Hepatocyte (in vitro differentiated cells): ENCODE results near the gene CLBA1. TPM values are rescaled to one million over a fixed set of nuclear protein-coding genes. Genes with fewer than 3 reads are reported as not detected.

ENCODE experiments used
- DNase-seq: peaks from one replicate; pipeline ENCODE4 v3.0.0-alpha.2; 2016; ENCODE audit warnings: low spot score
- H2AFZ ChIP-seq: fragments of 200-600 bp; sonication (generic); 2 replicates; pipeline ENCODE4 v1.6.0; 2016; ENCODE audit warnings: antibody characterized with exemption, mild to moderate bottlenecking
- H3K27ac ChIP-seq: fragments of 200-600 bp; sonication (generic); 2 replicates; pipeline ENCODE4 v1.5.1; 2016; ENCODE audit warnings: mild to moderate bottlenecking
- H3K27me3 ChIP-seq: fragments of 200-600 bp; sonication (generic); 2 replicates; pipeline ENCODE4 v1.6.1; 2016
- H3K36me3 ChIP-seq: fragments of 200-600 bp; sonication (generic); replicated peaks from 2 replicates; pipeline ENCODE4 v1.5.1; 2016; ENCODE audit warnings: low read depth; ENCODE audit not compliant: insufficient read depth
- H3K4me1 ChIP-seq: fragments of 200-600 bp; sonication (generic); 2 replicates; pipeline ENCODE4 v1.5.1; 2016; ENCODE audit warnings: mild to moderate bottlenecking, moderate library complexity; ENCODE audit not compliant: insufficient read depth
- H3K4me2 ChIP-seq: fragments of 200-600 bp; sonication (generic); 2 replicates; pipeline ENCODE4 v1.6.0; 2016
- H3K4me3 ChIP-seq: fragments of 200-600 bp; sonication (generic); 2 replicates; pipeline ENCODE4 v1.5.1; 2016; ENCODE audit warnings: mild to moderate bottlenecking
- H3K79me2 ChIP-seq: fragments of 200-600 bp; sonication (generic); 2 replicates; pipeline ENCODE4 v1.6.0; 2017; ENCODE audit warnings: mild to moderate bottlenecking
- H3K9me2 ChIP-seq: fragments of 200-600 bp; sonication (generic); replicated peaks from 2 replicates; pipeline ENCODE4 v1.6.0; 2017; ENCODE audit warnings: mild to moderate bottlenecking; ENCODE audit not compliant: insufficient read depth
- H3K9me3 ChIP-seq: fragments of 200-600 bp; sonication (generic); 2 replicates; pipeline ENCODE4 v1.5.1; 2016; ENCODE audit warnings: low read depth, mild to moderate bottlenecking
- H4K20me1 ChIP-seq: fragments of 200-600 bp; sonication (generic); 2 replicates; pipeline ENCODE4 v1.6.0; 2016; ENCODE audit warnings: mild to moderate bottlenecking; ENCODE audit not compliant: insufficient read depth, poor library complexity, severe bottlenecking
- EZH2 ChIP-seq: fragments of 200-600 bp; sonication (generic); IDR thresholded peaks from 2 replicates; pipeline ENCODE4 v1.6.1; 2016; ENCODE audit warnings: antibody characterized with exemption, mild to moderate bottlenecking, borderline replicate concordance
- EZH2phosphoT487 ChIP-seq: fragments of 200-600 bp; sonication (generic); IDR thresholded peaks from one replicate; pipeline ENCODE4 v1.6.1; 2018; ENCODE audit warnings: antibody characterized with exemption, mild to moderate bottlenecking, low read depth, moderate library complexity; ENCODE audit not compliant: unreplicated experiment, severe bottlenecking
- WGBS: methylation state at CpG from one replicate; pipeline ENCODE4 v1.1.6; 2016; ENCODE audit warnings: low lambda C conversion rate; ENCODE audit errors: missing lambda C conversion rate; 5-methylcytosine and 5-hydroxymethylcytosine counted together
- polyA plus RNA-seq: library from polyadenylated mRNA; unstranded; fragments of >200 nt; fragmentation: Nextera tagmentation; extraction: Ambion mirVana; gene quantifications from 2 replicates; pipeline ENCODE4 v1.2.1, GENCODE V29; 2016
- total RNA-seq: library from RNA; depleted of rRNA; stranded (reverse); fragments of >200 nt; gene quantifications from 2 replicates; pipeline ENCODE4 v1.2.3, GENCODE V29; 2014
- TF ChIP-seq, protein P1 (sequence below): fragments of 200-600 bp; sonication (generic); IDR thresholded peaks from 2 replicates; pipeline ENCODE4 v1.5.1; 2016; ENCODE audit warnings: antibody characterized with exemption, mild to moderate bottlenecking; ENCODE audit not compliant: poor library complexity

Gene CLBA1
- total and polyA plus RNA-seq, 2 experiments from 2014 or later, result 6.4 to 9.3 TPM

DNA sequence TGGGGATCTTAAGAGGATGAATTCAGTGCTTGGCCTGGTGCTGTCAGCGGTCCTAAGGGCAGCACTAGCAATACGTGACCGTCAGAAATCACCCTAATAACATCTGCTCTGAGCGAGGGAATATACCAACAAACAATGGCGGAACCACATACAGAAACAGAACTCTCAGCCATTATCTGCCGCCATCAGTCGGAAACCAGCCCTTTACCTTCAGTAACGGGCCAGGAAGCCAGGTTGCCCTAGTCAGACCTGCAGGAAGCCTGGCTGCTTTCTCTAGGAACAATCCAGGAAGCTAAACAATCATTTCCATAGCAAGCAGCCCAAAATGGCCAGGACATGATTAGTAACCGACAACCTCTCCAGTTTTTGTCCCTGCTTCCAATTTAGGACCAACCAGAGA lies 29.7 kb downstream of the CLBA1 start:
- 80% methylated on average over 9 of the region's 9 CpGs for WGBS
- no peaks in the 10 kb centered on the region for H3K27me3 ChIP-seq
- no peak for DNase-seq
- peaks cover 100% of the 10 kb centered on the region for H3K79me2 ChIP-seq
- no peaks in the 10 kb centered on the region for H3K9me3 ChIP-seq
- H3K27ac ChIP-seq, result no peak overlapping the region
- H3K4me2 ChIP-seq, result no peak overlapping the region
- no peak overlapping the region for H3K4me3 ChIP-seq
- H3K9me2 ChIP-seq, result no peaks in the 10 kb centered on the region
- no peaks in the 10 kb centered on the region for H3K36me3 ChIP-seq
- H2AFZ ChIP-seq, result no peak overlapping the region
- peaks cover 16% of the 10 kb centered on the region for H3K4me1 ChIP-seq
- H4K20me1 ChIP-seq, result peaks cover 15% of the 10 kb centered on the region
- TF ChIP-seq EZH2phosphoT487 (no peak), EZH2 (no peak)
- TF ChIP-seq, protein P1, sequence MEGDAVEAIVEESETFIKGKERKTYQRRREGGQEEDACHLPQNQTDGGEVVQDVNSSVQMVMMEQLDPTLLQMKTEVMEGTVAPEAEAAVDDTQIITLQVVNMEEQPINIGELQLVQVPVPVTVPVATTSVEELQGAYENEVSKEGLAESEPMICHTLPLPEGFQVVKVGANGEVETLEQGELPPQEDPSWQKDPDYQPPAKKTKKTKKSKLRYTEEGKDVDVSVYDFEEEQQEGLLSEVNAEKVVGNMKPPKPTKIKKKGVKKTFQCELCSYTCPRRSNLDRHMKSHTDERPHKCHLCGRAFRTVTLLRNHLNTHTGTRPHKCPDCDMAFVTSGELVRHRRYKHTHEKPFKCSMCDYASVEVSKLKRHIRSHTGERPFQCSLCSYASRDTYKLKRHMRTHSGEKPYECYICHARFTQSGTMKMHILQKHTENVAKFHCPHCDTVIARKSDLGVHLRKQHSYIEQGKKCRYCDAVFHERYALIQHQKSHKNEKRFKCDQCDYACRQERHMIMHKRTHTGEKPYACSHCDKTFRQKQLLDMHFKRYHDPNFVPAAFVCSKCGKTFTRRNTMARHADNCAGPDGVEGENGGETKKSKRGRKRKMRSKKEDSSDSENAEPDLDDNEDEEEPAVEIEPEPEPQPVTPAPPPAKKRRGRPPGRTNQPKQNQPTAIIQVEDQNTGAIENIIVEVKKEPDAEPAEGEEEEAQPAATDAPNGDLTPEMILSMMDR, result no peak

- Histone ChIP-seq H3K36me3 (no peaks in the 10 kb centered on the region), H3K4me1 (peaks cover 16% of the 10 kb centered on the region), H2AFZ (no peak overlapping the region), H3K27me3 (no peaks in the 10 kb centered on the region), H4K20me1 (peaks cover 15% of the 10 kb centered on the region), H3K9me3 (no peaks in the 10 kb centered on the region), H3K9me2 (no peaks in the 10 kb centered on the region), H3K4me2 (no peak overlapping the region), H3K79me2 (peaks cover 94% of the 10 kb centered on the region), H3K4me3 (no peak overlapping the region), H3K27ac (no peak overlapping the region)
- no peak for TF ChIP-seq EZH2
- WGBS, result 78% methylated on average over 6 of the region's 6 CpGs
- no peak for DNase-seq
Measured at GRCh38 chr14:105015905-105016304, 30.3 kb downstream of the CLBA1 start.

- DNase-seq, result no peak
- Histone ChIP-seq H4K20me1 (peaks cover 12% of the 10 kb centered on the region), H3K9me2 (no peaks in the 10 kb centered on the region), H3K9me3 (no peaks in the 10 kb centered on the region), H3K4me1 (peaks cover 16% of the 10 kb centered on the region), H3K4me3 (no peak overlapping the region), H3K4me2 (peak overlapping the region; percentile 93), H3K27ac (no peak overlapping the region), H3K79me2 (peaks cover 75% of the 10 kb centered on the region), H2AFZ (no peak overlapping the region), H3K36me3 (no peaks in the 10 kb centered on the region), H3K27me3 (no peaks in the 10 kb centered on the region)
- WGBS, result 87% methylated on average over 4 of the region's 4 CpGs
- TF ChIP-seq EZH2 (no peak), EZH2phosphoT487 (no peak)
- TF ChIP-seq, protein P1, result no peak
Measured at GRCh38 chr14:105018414-105018813, 32.8 kb downstream of the CLBA1 start.

DNA sequence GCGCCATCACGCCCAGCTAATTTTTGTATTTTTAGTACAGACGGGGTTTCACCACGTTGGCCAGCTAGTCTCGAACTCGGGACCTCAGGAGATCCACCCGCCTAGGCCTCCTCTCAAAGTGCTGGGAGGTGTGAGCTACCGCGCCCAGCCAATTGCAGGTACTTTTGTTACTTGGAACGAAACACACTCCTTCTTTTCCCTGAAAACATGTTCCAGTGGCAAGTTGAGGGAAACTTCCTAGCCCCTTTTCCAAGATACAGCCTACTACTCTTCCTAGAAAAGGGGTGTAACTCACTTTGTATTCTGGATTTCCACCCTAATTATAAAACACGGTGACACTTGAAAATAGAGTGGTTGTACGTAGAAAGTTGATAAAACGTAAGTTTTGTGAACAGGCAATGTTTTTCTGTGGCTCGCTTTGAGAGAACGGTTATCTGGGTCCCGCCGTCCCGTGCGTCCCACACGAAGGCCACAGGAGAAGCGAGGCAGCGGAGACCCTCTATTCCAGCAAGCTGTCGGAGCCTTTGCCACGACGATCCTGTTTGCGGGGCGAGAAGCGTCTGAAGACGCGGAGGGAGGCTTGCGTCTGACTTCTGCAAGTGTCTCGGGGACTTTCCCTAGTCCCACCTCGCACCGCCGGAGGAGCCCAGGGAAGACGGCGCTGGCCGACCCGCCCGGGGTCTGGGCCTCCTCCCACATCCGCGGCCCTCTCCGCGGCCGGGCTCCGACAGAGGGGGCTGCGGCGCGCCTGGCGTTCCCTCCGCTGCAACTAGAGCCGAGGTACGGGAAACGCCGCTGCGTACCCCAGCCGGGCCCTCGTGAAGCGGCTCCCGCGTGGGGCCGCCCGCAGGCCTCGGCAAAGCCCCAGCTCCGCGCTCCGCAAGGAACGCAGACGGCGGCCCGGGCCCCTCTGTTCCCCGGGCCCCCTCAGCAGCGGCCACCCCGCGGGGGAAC lies 34.5 kb downstream of the CLBA1 start:
- Histone ChIP-seq H3K27ac (peak overlapping the region; percentile 92), H3K36me3 (no peaks in the 10 kb centered on the region), H3K9me3 (no peaks in the 10 kb centered on the region), H3K4me3 (peak overlapping the region; percentile 80), H3K27me3 (no peaks in the 10 kb centered on the region), H3K9me2 (no peaks in the 10 kb centered on the region), H4K20me1 (peaks cover 12% of the 10 kb centered on the region), H2AFZ (peak overlapping the region; percentile 29), H3K4me2 (peak overlapping the region; percentile 93), H3K79me2 (peaks cover 58% of the 10 kb centered on the region), H3K4me1 (peaks cover 16% of the 10 kb centered on the region)
- TF ChIP-seq EZH2, result no peak
- DNase-seq, result peak; percentile 76
- WGBS, result 5% methylated on average over 63 of the region's 75 CpGs
